Ishikawa (cell line): Measurements from ENCODE around the gene GALNT7.

Experiments used
- EP300 ChIP-seq: IDR thresholded peaks from 2 replicates; pipeline ENCODE4 v1.6.1; 2012; ENCODE audit warnings: borderline replicate concordance
- TCF12 ChIP-seq: IDR thresholded peaks from 2 replicates; pipeline ENCODE4 v1.6.1; 2012; ENCODE audit warnings: low read depth
- ZBTB7A ChIP-seq: IDR thresholded peaks from 2 replicates; pipeline ENCODE4 v1.6.1; 2012; ENCODE audit warnings: low read depth
- TF ChIP-seq, protein P1 (sequence below): IDR thresholded peaks from 2 replicates; pipeline ENCODE4 v1.6.1; 2012; ENCODE audit warnings: low read depth, mild to moderate bottlenecking

DNA sequence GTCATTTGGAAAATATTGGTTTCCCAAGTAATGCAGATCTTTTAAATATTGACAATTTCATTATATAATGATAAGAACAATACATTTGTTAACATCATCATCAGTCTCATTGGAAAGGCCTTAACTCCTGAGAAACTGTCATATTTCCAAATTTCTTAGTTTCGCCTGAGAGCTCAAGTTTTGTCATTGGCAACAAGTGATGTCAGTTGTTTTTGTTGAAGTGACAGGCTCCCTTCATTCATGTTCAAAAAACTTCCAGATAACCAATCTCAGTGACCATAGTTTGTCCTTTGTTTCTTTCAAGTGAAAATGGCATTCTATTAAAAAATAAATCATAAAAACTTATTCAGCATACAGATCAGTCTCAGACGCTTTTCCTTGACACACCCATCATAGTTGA is 93.8 kb downstream of the GALNT7 start:
- TF ChIP-seq EP300 (no peak), ZBTB7A (no peak), TCF12 (no peak)
- TF ChIP-seq, protein P1, sequence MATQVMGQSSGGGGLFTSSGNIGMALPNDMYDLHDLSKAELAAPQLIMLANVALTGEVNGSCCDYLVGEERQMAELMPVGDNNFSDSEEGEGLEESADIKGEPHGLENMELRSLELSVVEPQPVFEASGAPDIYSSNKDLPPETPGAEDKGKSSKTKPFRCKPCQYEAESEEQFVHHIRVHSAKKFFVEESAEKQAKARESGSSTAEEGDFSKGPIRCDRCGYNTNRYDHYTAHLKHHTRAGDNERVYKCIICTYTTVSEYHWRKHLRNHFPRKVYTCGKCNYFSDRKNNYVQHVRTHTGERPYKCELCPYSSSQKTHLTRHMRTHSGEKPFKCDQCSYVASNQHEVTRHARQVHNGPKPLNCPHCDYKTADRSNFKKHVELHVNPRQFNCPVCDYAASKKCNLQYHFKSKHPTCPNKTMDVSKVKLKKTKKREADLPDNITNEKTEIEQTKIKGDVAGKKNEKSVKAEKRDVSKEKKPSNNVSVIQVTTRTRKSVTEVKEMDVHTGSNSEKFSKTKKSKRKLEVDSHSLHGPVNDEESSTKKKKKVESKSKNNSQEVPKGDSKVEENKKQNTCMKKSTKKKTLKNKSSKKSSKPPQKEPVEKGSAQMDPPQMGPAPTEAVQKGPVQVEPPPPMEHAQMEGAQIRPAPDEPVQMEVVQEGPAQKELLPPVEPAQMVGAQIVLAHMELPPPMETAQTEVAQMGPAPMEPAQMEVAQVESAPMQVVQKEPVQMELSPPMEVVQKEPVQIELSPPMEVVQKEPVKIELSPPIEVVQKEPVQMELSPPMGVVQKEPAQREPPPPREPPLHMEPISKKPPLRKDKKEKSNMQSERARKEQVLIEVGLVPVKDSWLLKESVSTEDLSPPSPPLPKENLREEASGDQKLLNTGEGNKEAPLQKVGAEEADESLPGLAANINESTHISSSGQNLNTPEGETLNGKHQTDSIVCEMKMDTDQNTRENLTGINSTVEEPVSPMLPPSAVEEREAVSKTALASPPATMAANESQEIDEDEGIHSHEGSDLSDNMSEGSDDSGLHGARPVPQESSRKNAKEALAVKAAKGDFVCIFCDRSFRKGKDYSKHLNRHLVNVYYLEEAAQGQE, result no peak
